Muscle of leg (tissue), 11 donors: ENCODE results near the gene ATN1. TPM values are rescaled to one million over a fixed set of nuclear protein-coding genes. Genes with fewer than 3 reads are reported as not detected.

Source experiments
- DNase-seq: peaks from one replicate; pipeline ENCODE4 v3.0.0; 2013
- H3K27ac ChIP-seq: one replicate; pipeline ENCODE4 v1.5.1; 2013; ENCODE audit warnings: mild to moderate bottlenecking, low read length, control low read depth
- H3K27me3 ChIP-seq: one replicate; pipeline ENCODE4 v1.6.1; 2013; ENCODE audit warnings: low read length; ENCODE audit not compliant: control insufficient read depth, insufficient read depth
- H3K36me3 ChIP-seq: one replicate; pipeline ENCODE4 v1.6.1; 2013; ENCODE audit warnings: low read length; ENCODE audit not compliant: control insufficient read depth, insufficient read depth
- H3K4me1 ChIP-seq: one replicate; pipeline ENCODE4 v1.6.1; 2013; ENCODE audit warnings: low read length; ENCODE audit not compliant: control insufficient read depth, insufficient read depth
- H3K4me3 ChIP-seq: one replicate; pipeline ENCODE4 v1.5.1; 2013; ENCODE audit warnings: low read length, control low read depth
- H3K9me3 ChIP-seq: replicated peaks from 2 replicates; pipeline ENCODE4 v1.6.1; 2013; ENCODE audit warnings: low read depth, low read length; ENCODE audit not compliant: control insufficient read depth
- WGBS: methylation state at CpG from one replicate; pipeline ENCODE4 v1.1.5; 2013; ENCODE audit warnings: missing lambda C conversion rate; ENCODE audit not compliant: insufficient coverage; 5-methylcytosine and 5-hydroxymethylcytosine counted together
- polyA plus RNA-seq, 8 donors: library from polyadenylated mRNA; unstranded; fragments of 120-200 nt; gene quantifications; one replicate each; pipeline versions ENCODE4 v1.2.1 to v1.2.3, GENCODE V29; 2013; ENCODE audit warnings: inconsistent platforms in 1 of 8, low replicate concordance in 1 of 8; ENCODE audit not compliant: insufficient read length in 8 of 8, insufficient read depth in 1 of 8
- total RNA-seq: library from RNA; stranded (reverse); fragments of 120-200 nt; gene quantifications from one replicate; pipeline ENCODE4 v1.2.4, GENCODE V29; 2013

The ATN1 gene
- total and polyA plus RNA-seq, 9 donors, result 11.1 to 101 (median 86.7) TPM

GRCh38 chr12:6952863-6953441, 25.2 kb downstream of the ATN1 start:
- H3K27me3 ChIP-seq, result peaks cover 2% of the 10 kb centered on the region
- H3K27ac ChIP-seq, result peak overlapping the region; percentile 77
- no peaks in the 10 kb centered on the region for H3K9me3 ChIP-seq
- peaks cover 31% of the 10 kb centered on the region for H3K4me1 ChIP-seq
- no peaks in the 10 kb centered on the region for H3K36me3 ChIP-seq
- DNase-seq, result no peak
- 71% methylated on average over 10 of the region's 15 CpGs for WGBS
- H3K4me3 ChIP-seq, result peak overlapping the region; percentile 41

GRCh38 chr12:6953442-6954315, 25.9 kb downstream of the ATN1 start:
- Histone ChIP-seq H3K27me3 (peaks cover 2% of the 10 kb centered on the region), H3K4me1 (peaks cover 38% of the 10 kb centered on the region), H3K36me3 (no peaks in the 10 kb centered on the region), H3K27ac (peak overlapping the region; percentile 77), H3K4me3 (peak overlapping the region; percentile 41), H3K9me3 (no peaks in the 10 kb centered on the region)
- 37% methylated on average over 15 of the region's 24 CpGs for WGBS
- peak; percentile 96 for DNase-seq

GRCh38 chr12:6954316-6955107, 26.8 kb downstream of the ATN1 start:
- H3K27me3 ChIP-seq, result peaks cover 2% of the 10 kb centered on the region
- H3K4me3 ChIP-seq, result no peak overlapping the region
- no peaks in the 10 kb centered on the region for H3K9me3 ChIP-seq
- H3K27ac ChIP-seq, result peak overlapping the region; percentile 77
- no peaks in the 10 kb centered on the region for H3K36me3 ChIP-seq
- peaks cover 46% of the 10 kb centered on the region for H3K4me1 ChIP-seq
- 83% methylated on average over 19 of the region's 21 CpGs for WGBS
- no peak for DNase-seq

GRCh38 chr12:6955108-6956020, 27.6 kb downstream of the ATN1 start:
- WGBS, result 74% methylated on average over 14 of the region's 22 CpGs
- no peak for DNase-seq
- Histone ChIP-seq H3K4me1 (peaks cover 51% of the 10 kb centered on the region), H3K27ac (no peak overlapping the region), H3K4me3 (no peak overlapping the region), H3K9me3 (no peaks in the 10 kb centered on the region), H3K27me3 (peaks cover 2% of the 10 kb centered on the region), H3K36me3 (no peaks in the 10 kb centered on the region)

- H3K27ac ChIP-seq, result no peak overlapping the region
- WGBS, result 80% methylated on average over 25 of the region's 28 CpGs
- no peaks in the 10 kb centered on the region for H3K36me3 ChIP-seq
- H3K4me1 ChIP-seq, result peaks cover 57% of the 10 kb centered on the region
- H3K9me3 ChIP-seq, result no peaks in the 10 kb centered on the region
- H3K4me3 ChIP-seq, result no peak overlapping the region
- no peak for DNase-seq
- H3K27me3 ChIP-seq, result peaks cover 2% of the 10 kb centered on the region
Observed at GRCh38 chr12:6956021-6956727, 28.4 kb downstream of the ATN1 start.

GRCh38 chr12:6957151-6957701, 29.5 kb downstream of the ATN1 start:
- H3K36me3 ChIP-seq, result no peaks in the 10 kb centered on the region
- H3K4me3 ChIP-seq, result no peak overlapping the region
- peaks cover 65% of the 10 kb centered on the region for H3K4me1 ChIP-seq
- 81% methylated on average over 20 of the region's 20 CpGs for WGBS
- no peak for DNase-seq
- H3K27me3 ChIP-seq, result peaks cover 2% of the 10 kb centered on the region
- no peaks in the 10 kb centered on the region for H3K9me3 ChIP-seq
- H3K27ac ChIP-seq, result no peak overlapping the region

GRCh38 chr12:6957741-6958608, 30.2 kb downstream of the ATN1 start:
- no peak for DNase-seq
- H3K4me3 ChIP-seq, result no peak overlapping the region
- no peaks in the 10 kb centered on the region for H3K9me3 ChIP-seq
- 87% methylated on average over 21 of the region's 28 CpGs for WGBS
- peaks cover 62% of the 10 kb centered on the region for H3K4me1 ChIP-seq
- H3K36me3 ChIP-seq, result no peaks in the 10 kb centered on the region
- H3K27me3 ChIP-seq, result peaks cover 2% of the 10 kb centered on the region
- H3K27ac ChIP-seq, result peak overlapping the region; percentile 81

GRCh38 chr12:6958609-6959057, 30.9 kb downstream of the ATN1 start:
- Histone ChIP-seq H3K27ac (peak overlapping the region; percentile 81), H3K27me3 (peaks cover 2% of the 10 kb centered on the region), H3K4me3 (no peak overlapping the region), H3K9me3 (no peaks in the 10 kb centered on the region), H3K36me3 (no peaks in the 10 kb centered on the region), H3K4me1 (peaks cover 55% of the 10 kb centered on the region)
- 43% methylated on average over 7 of the region's 10 CpGs for WGBS
- DNase-seq, result no peak
